Measurements from ENCODE around the gene HEXIM2. TPM values are rescaled to one million over a fixed set of nuclear protein-coding genes. Genes with fewer than 3 reads are reported as not detected.
"Not testable (repeated sequence)": the region's sequence is repeated elsewhere in the genome, so short reads cannot be mapped to it uniquely, and the experiment has no call there.

Gene HEXIM2
- total RNA-seq, 2 donors from 2014 or later, result 12.5 to 13.0 TPM

DNA sequence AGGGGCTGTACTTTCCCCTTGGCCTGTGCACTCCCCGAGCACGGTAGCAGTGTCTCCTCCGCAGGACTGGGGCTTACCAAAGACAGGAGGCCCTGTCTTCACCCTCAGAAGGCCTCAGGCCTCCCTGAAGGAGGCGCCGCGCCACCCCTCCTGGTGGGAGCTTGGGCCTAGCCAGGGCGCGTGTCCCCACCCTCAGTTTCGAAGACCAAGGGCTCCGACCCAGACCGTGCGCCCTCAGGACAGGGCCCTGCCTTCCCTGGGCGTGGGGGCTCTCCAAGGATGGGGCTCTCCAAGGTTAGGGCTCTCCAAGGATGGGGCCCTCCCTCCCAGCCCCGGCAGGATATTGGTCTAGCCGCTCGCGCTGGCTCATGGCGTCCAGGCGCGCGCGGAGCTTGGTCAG is 41.1 kb upstream of the HEXIM2 start:
- ATAC-seq (replicated peaks in 1 of 2) (no peak), DNase-seq (no peak)
- H3K27ac Mint-ChIP-seq, result no peak overlapping the region
- H3K4me3 Mint-ChIP-seq, result no peak overlapping the region
- H3K4me1 Mint-ChIP-seq (ENCODE audit: low read depth), result no peaks in the 10 kb centered on the region
- H3K27me3 Mint-ChIP-seq (ENCODE audit: low read depth), result peaks cover 5% of the 10 kb centered on the region
- H3K9me3 Mint-ChIP-seq, result no peaks in the 10 kb centered on the region
- H3K36me3 Mint-ChIP-seq (ENCODE audit: insufficient read depth in 2 of 2), result no peaks in the 10 kb centered on the region

DNA sequence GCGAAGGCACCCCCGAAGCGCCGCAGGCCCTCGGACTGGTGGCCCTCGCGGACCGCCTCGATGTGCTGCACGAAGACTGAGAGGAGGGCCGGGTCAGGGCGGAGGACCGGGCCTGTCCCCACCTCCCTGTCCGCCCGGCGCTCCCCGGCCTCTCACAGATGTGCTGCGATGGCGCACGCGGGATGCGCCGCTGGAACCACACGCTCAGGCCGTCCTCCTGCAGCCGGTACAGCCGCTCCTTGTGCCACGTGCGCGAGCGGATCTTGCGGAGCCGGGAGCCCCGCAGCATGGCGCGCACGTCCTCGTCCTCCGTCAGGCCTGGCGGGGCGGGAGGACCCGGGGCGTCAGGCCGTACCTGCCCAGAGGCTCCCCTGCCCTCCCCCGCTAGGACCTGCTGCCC is 40.6 kb upstream of the HEXIM2 start:
- no peak for DNase-seq
- Mint-ChIP-seq H3K36me3 (ENCODE audit: insufficient read depth in 2 of 2) (no peaks in the 10 kb centered on the region), H3K9me3 (no peaks in the 10 kb centered on the region), H3K4me3 (no peak overlapping the region), H3K27ac (no peak overlapping the region), H3K27me3 (ENCODE audit: low read depth) (no peaks in the 10 kb centered on the region), H3K4me1 (ENCODE audit: low read depth) (no peaks in the 10 kb centered on the region)
- ATAC-seq (replicated peaks in 1 of 2), result no peak

GRCh38 chr17:45123076-45123770 is 38.5 kb upstream of the HEXIM2 start:
- ATAC-seq (replicated peaks in 1 of 2) (no peak), DNase-seq (no peak)
- H3K27me3 Mint-ChIP-seq (ENCODE audit: low read depth), result no peaks in the 10 kb centered on the region
- H3K36me3 Mint-ChIP-seq (ENCODE audit: insufficient read depth in 2 of 2), result no peaks in the 10 kb centered on the region
- no peak overlapping the region for H3K4me3 Mint-ChIP-seq
- no peaks in the 10 kb centered on the region for H3K9me3 Mint-ChIP-seq
- H3K4me1 Mint-ChIP-seq (ENCODE audit: low read depth), result no peaks in the 10 kb centered on the region
- no peak overlapping the region for H3K27ac Mint-ChIP-seq

DNA sequence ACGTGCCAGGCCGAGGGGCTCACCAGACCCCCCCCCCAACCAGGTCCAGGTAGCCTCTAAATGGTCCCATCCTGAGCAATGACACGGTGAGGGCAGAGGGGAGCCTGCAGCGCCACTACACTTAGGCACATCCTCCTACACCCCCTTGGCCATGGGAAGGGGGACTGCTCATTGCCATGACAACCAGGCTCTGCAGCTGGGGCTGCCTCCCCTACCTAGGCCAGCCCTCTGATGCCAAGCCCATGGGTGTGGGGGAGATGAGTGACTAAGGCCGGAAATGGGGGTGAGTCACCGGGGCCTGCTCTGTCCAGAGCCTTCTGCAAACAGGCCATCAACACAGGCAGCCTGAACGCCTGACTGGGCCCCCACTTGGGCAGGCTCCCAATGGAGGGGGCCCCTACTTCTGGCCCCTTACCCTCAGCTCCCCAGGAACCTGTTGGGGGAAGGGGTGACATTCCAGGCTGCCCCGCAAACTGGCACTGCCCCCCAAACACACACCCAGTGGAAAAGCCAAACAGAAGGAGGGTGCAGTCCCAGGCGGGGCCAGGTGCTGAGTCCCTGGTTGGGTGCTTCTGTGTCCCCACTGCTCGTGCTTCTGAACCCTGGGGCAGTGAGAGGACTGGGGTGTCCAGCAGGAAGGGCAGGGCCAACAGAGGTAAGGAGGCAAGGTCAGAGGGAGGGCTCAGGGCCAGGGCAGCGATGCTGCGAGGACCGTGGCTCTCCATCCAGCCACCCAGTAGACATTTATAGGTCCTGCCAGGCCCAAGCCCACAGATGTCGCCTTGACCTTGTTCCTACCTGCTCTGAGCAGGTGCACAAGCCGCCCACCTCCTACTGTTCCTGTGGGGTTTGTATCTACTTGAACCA is 37.5 kb upstream of the HEXIM2 start:
- Mint-ChIP-seq H3K4me3 (no peak overlapping the region), H3K9me3 (no peaks in the 10 kb centered on the region), H3K36me3 (ENCODE audit: insufficient read depth in 2 of 2) (no peaks in the 10 kb centered on the region), H3K27ac (no peak overlapping the region), H3K4me1 (ENCODE audit: low read depth) (no peaks in the 10 kb centered on the region), H3K27me3 (ENCODE audit: low read depth) (no peaks in the 10 kb centered on the region)
- DNase-seq, result peak; percentile 36 to 51
- peak; percentile 83 to 90 for ATAC-seq (replicated peaks in 1 of 2)

GRCh38 chr17:45124797-45125122 is 36.9 kb upstream of the HEXIM2 start:
- H3K4me3 Mint-ChIP-seq, result not testable (repeated sequence)

DNA sequence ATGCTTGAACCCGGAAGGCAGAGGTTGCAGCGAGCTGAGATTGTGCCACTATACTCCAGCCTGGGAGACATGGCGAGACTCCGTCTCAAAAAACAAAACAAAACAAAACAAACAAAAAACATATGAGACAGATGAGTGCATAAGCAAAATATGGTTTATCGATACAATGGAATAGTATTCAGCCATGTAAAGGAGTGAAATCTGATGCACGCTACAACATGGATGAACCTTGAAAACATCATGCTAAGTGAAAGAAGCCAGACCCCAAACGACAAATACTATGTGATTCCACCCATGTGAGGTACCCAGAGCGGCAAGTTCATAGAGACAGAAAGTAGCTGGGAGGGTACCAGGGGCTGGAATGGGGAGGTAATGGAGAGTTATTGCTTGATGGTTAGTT is 36.2 kb upstream of the HEXIM2 start:
- H3K4me1 Mint-ChIP-seq (ENCODE audit: low read depth), result no peaks in the 10 kb centered on the region
- ATAC-seq (replicated peaks in 1 of 2) (no peak), DNase-seq (no peak)
- H3K36me3 Mint-ChIP-seq (ENCODE audit: insufficient read depth in 2 of 2), result no peaks in the 10 kb centered on the region
- no peak overlapping the region for H3K4me3 Mint-ChIP-seq
- no peak overlapping the region for H3K27ac Mint-ChIP-seq
- H3K9me3 Mint-ChIP-seq, result no peaks in the 10 kb centered on the region
- H3K27me3 Mint-ChIP-seq (ENCODE audit: low read depth), result no peaks in the 10 kb centered on the region

More at GRCh38 chr17:45124797-45125122, 36.9 kb upstream of the HEXIM2 start:
- not testable (repeated sequence) for ATAC-seq (replicated peaks in 1 of 2); H3K9me3 Mint-ChIP-seq; DNase-seq; H3K27me3 Mint-ChIP-seq (ENCODE audit: low read depth); H3K27ac Mint-ChIP-seq; H3K4me1 Mint-ChIP-seq (ENCODE audit: low read depth); H3K36me3 Mint-ChIP-seq (ENCODE audit: insufficient read depth in 2 of 2)

GRCh38 chr17:45127207-45127547 is 34.5 kb upstream of the HEXIM2 start:
- H3K9me3 Mint-ChIP-seq, result no peaks in the 10 kb centered on the region
- peaks cover 8% of the 10 kb centered on the region for H3K27me3 Mint-ChIP-seq (ENCODE audit: low read depth)
- DNase-seq (no peak), ATAC-seq (replicated peaks in 1 of 2) (no peak)
- H3K27ac Mint-ChIP-seq, result no peak overlapping the region
- H3K4me1 Mint-ChIP-seq (ENCODE audit: low read depth), result no peaks in the 10 kb centered on the region
- no peaks in the 10 kb centered on the region for H3K36me3 Mint-ChIP-seq (ENCODE audit: insufficient read depth in 2 of 2)
- no peak overlapping the region for H3K4me3 Mint-ChIP-seq

- H3K36me3 Mint-ChIP-seq (ENCODE audit: insufficient read depth in 2 of 2), result no peaks in the 10 kb centered on the region
- H3K4me1 Mint-ChIP-seq (ENCODE audit: low read depth), result no peaks in the 10 kb centered on the region
- H3K4me3 Mint-ChIP-seq, result no peak overlapping the region
- ATAC-seq (replicated peaks in 1 of 2), result no peak
- peaks cover 8% of the 10 kb centered on the region for H3K27me3 Mint-ChIP-seq (ENCODE audit: low read depth)
- H3K27ac Mint-ChIP-seq, result no peak overlapping the region
- no peak for DNase-seq
- H3K9me3 Mint-ChIP-seq, result no peaks in the 10 kb centered on the region
Measured at GRCh38 chr17:45127548-45128300, 34.0 kb upstream of the HEXIM2 start.

DNA sequence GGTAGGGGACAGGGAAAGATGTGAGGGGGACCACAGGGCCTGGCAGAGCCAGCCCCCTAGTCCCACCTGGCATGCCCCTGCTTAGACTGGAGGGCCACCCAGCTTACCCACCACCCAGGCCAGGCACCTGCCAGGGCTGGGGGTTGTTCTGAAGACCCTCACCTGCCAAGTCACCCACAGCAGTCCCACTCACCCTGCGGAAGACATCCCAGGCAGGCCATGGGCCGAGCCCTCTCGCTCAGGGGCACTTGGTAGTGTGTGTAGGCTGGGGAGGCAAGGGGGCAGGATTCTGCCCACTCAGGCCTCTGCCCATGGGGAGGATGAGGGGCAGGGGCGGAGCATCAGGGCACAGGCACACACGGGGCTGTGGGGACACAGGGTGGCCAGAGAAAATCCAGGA is 33.3 kb upstream of the HEXIM2 start:
- Mint-ChIP-seq H3K9me3 (no peaks in the 10 kb centered on the region), H3K4me3 (no peak overlapping the region), H3K27me3 (ENCODE audit: low read depth) (peaks cover 8% of the 10 kb centered on the region), H3K36me3 (ENCODE audit: insufficient read depth in 2 of 2) (no peaks in the 10 kb centered on the region), H3K27ac (no peak overlapping the region), H3K4me1 (ENCODE audit: low read depth) (no peaks in the 10 kb centered on the region)
- ATAC-seq (replicated peaks in 1 of 2), result no peak
- no peak for DNase-seq

DNA sequence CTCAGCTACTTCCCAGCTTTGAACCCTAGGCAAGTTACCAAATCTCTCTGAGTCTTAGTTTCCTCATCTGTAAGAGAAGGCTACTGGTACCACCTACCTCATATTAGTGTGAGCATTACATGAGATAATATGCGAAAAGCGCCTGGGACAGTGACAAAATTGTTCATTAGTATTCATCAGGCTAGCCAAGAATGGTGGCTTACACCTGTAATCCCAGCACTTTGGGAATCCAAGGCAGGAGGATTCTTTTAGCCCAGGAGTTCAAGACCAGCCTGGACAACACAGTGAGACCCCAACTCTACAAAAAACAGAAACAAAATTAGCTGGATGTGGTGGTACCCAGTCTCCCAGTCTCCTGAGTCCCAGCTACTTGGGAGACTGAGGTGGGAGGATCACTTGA is 32.7 kb upstream of the HEXIM2 start:
- no peaks in the 10 kb centered on the region for H3K36me3 Mint-ChIP-seq (ENCODE audit: insufficient read depth in 2 of 2)
- H3K27ac Mint-ChIP-seq, result no peak overlapping the region
- no peaks in the 10 kb centered on the region for H3K9me3 Mint-ChIP-seq
- ATAC-seq (replicated peaks in 1 of 2), result no peak
- peaks cover 6% of the 10 kb centered on the region for H3K4me1 Mint-ChIP-seq (ENCODE audit: low read depth)
- no peak overlapping the region for H3K4me3 Mint-ChIP-seq
- DNase-seq, result no peak
- H3K27me3 Mint-ChIP-seq (ENCODE audit: low read depth), result peaks cover 8% of the 10 kb centered on the region

DNA sequence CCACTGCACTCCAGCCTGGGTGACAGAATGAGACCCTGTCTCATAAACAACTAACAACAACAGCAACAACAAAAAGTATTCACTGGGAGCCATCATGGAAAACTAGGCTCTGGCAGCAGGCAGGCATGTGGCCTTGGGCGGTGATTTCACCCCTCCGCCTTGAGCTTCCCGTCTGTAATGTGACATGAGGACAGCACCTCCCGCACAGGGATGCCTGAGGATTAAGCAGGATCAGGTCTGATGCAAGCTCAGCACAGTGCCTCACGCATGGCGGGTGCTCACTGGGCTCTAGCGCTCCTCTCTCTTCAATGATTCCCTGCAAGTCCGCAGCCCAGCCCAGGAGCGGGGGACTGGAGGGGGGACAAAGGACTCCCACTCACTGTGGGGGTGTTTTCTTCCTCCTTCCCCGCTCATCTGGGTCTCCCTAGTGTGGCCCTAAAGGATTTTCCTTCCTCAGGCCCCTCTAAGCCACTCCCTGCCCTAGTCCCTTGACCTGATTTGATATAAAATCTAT is 32.2 kb upstream of the HEXIM2 start:
- Mint-ChIP-seq H3K36me3 (ENCODE audit: insufficient read depth in 2 of 2) (no peaks in the 10 kb centered on the region), H3K9me3 (no peaks in the 10 kb centered on the region), H3K27me3 (ENCODE audit: low read depth) (peaks cover 8% of the 10 kb centered on the region), H3K4me1 (ENCODE audit: low read depth) (peaks cover 6% of the 10 kb centered on the region), H3K4me3 (no peak overlapping the region), H3K27ac (no peak overlapping the region)
- ATAC-seq (replicated peaks in 1 of 2) (no peak), DNase-seq (no peak)

- H3K4me1 Mint-ChIP-seq (ENCODE audit: low read depth), result peaks cover 7% of the 10 kb centered on the region
- no peak overlapping the region for H3K27ac Mint-ChIP-seq
- DNase-seq, result no peak
- no peaks in the 10 kb centered on the region for H3K9me3 Mint-ChIP-seq
- no peak overlapping the region for H3K4me3 Mint-ChIP-seq
- H3K36me3 Mint-ChIP-seq (ENCODE audit: insufficient read depth in 2 of 2), result no peaks in the 10 kb centered on the region
- ATAC-seq (replicated peaks in 1 of 2), result no peak
- H3K27me3 Mint-ChIP-seq (ENCODE audit: low read depth), result peaks cover 8% of the 10 kb centered on the region
Measured at GRCh38 chr17:45129940-45130680, 31.6 kb upstream of the HEXIM2 start.
